ENCODE measurements around the gene ATG9B. TPM values are rescaled to one million over a fixed set of nuclear protein-coding genes. Genes with fewer than 3 reads are reported as not detected.

ATG9B gene
- total RNA-seq, 3 donors from 2014 or later (not counting 1 experiment from before 2014, with no cell fraction given) = 4.4 to 4.6 (median 4.5) TPM

GRCh38 chr7:150989456-150989855 lies 34.8 kb downstream of the ATG9B start:
- intact Hi-C loops (cut with micrococcal nuclease) = no loop called here
- no peak for ATAC-seq
- H3K4me1 ChIP-seq (ENCODE audit: control insufficient read depth, insufficient read depth, low read length) = peaks cover 20% of the 10 kb centered on the region

GRCh38 chr7:150988230-150989226 lies 35.8 kb downstream of the ATG9B start:
- H3K4me3 ChIP-seq (ENCODE audit: low read length) = no peak overlapping the region
- no peak overlapping the region for H3K27ac Mint-ChIP-seq
- no peak overlapping the region for H3K27ac ChIP-seq (ENCODE audit: low read length)

More at GRCh38 chr7:150989456-150989855, 34.8 kb downstream of the ATG9B start:
- Mint-ChIP-seq H3K27ac (no peak overlapping the region), H3K4me1 (peaks cover 22 to 26% of the 10 kb centered on the region in 2 donors), H3K9me3 (peaks cover 0 to 5% of the 10 kb centered on the region in 2 donors), H3K27me3 (ENCODE audit: low read depth in 2 of 2) (peaks cover 30% of the 10 kb centered on the region in 2 donors), H3K36me3 (no peaks in the 10 kb centered on the region), H3K4me3 (no peak overlapping the region)
- TF ChIP-seq CTCF (IDR thresholded peaks at IDR 0.05) = no peak
- Histone ChIP-seq H3K36me3 (ENCODE audit: control insufficient read depth, insufficient read depth, low read length) (no peaks in the 10 kb centered on the region), H3K27ac (ENCODE audit: low read length) (no peak overlapping the region), H3K27me3 (ENCODE audit: control insufficient read depth, insufficient read depth, low read length) (peaks cover 14% of the 10 kb centered on the region), H3K4me3 (ENCODE audit: low read length) (no peak overlapping the region), H3K9me3 (ENCODE audit: control insufficient read depth, insufficient read depth, low read length) (no peaks in the 10 kb centered on the region)
- DNase-seq = no peak
- 79% methylated on average over 7 of the region's 7 CpGs for WGBS (ENCODE audit: insufficient coverage)

DNA sequence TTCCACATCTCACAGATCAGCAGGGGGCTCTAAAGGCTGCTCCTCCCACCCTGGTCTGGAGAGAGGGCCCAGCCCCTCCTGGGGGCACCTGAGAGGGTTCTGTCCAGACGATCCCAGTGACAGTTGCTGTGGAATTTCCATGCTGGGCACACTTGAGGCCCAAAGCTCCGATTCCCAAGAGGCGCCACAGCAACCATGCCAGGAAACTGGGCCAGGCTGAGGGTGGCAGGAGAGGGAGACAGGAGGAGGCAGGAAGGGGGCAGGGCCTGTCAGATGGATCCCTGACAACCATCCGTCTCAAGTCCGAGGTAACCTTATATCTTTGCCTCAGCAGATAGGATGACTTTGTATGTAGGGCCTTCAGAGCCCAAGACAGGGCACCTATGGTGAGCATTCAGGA lies 37.7 kb downstream of the ATG9B start:
- Histone ChIP-seq H3K4me1 (ENCODE audit: control insufficient read depth, insufficient read depth, low read length) (peaks cover 14% of the 10 kb centered on the region), H3K36me3 (ENCODE audit: control insufficient read depth, insufficient read depth, low read length) (no peaks in the 10 kb centered on the region), H3K27ac (ENCODE audit: low read length) (no peak overlapping the region), H3K27me3 (ENCODE audit: control insufficient read depth, insufficient read depth, low read length) (peaks cover 16% of the 10 kb centered on the region), H3K9me3 (ENCODE audit: control insufficient read depth, insufficient read depth, low read length) (no peaks in the 10 kb centered on the region), H3K4me3 (ENCODE audit: low read length) (no peak overlapping the region)
- peaks cover 44 to 52% of the 10 kb centered on the region in 2 donors for H3K27me3 Mint-ChIP-seq (ENCODE audit: low read depth in 2 of 2)
- H3K4me3 Mint-ChIP-seq = no peak overlapping the region
- DNase-seq (no peak), ATAC-seq (no peak)
- peaks cover 16 to 19% of the 10 kb centered on the region in 2 donors for H3K4me1 Mint-ChIP-seq
- intact Hi-C loops (cut with micrococcal nuclease) = no loop called here
- no peak for TF ChIP-seq CTCF (IDR thresholded peaks at IDR 0.05)
- no peak overlapping the region for H3K27ac Mint-ChIP-seq
- 81% methylated on average over 5 of the region's 5 CpGs for WGBS (ENCODE audit: insufficient coverage)
- H3K36me3 Mint-ChIP-seq = no peaks in the 10 kb centered on the region
- H3K9me3 Mint-ChIP-seq = peaks cover 0 to 5% of the 10 kb centered on the region in 2 donors

More at GRCh38 chr7:150988230-150989226, 35.8 kb downstream of the ATG9B start:
- no peaks in the 10 kb centered on the region for H3K9me3 ChIP-seq (ENCODE audit: control insufficient read depth, insufficient read depth, low read length)
- Mint-ChIP-seq H3K9me3 (peaks cover 0 to 5% of the 10 kb centered on the region in 2 donors), H3K36me3 (no peaks in the 10 kb centered on the region), H3K27me3 (ENCODE audit: low read depth in 2 of 2) (peaks cover 30 to 32% of the 10 kb centered on the region in 2 donors), H3K4me3 (peak overlapping the region; percentile 21), H3K4me1 (peaks cover 16 to 19% of the 10 kb centered on the region in 2 donors)
- WGBS (ENCODE audit: insufficient coverage) = 10% methylated on average over 29 of the region's 31 CpGs
- peak; percentile 52 to 84 for DNase-seq
- peak; percentile 64 to 77 (median 76) for ATAC-seq
- intact Hi-C loops (cut with micrococcal nuclease) = loop anchor here (1.0 kb wide), 1 partner anchor 90 kb away; no protein-coding TSS in a partner anchor
- peak; percentile 85 for TF ChIP-seq CTCF (IDR thresholded peaks at IDR 0.05)
- H3K4me1 ChIP-seq (ENCODE audit: control insufficient read depth, insufficient read depth, low read length) = peaks cover 14% of the 10 kb centered on the region
- H3K36me3 ChIP-seq (ENCODE audit: control insufficient read depth, insufficient read depth, low read length) = no peaks in the 10 kb centered on the region
- peaks cover 16% of the 10 kb centered on the region for H3K27me3 ChIP-seq (ENCODE audit: control insufficient read depth, insufficient read depth, low read length)
